Activated CD4-positive, alpha-beta T cell treated with anti-CD3 and anti-CD28 coated beads, Interleukin-2, Interleukin-4, amounts not matched to agents 100 ng/mL and 50 ng/mL, durations not matched to agents 16 hours and 8 hours (primary cell): ENCODE measurements around the gene CERK.
A peak's percentile ranks its signal among the peaks of the same experiment; 100 is the strongest.

Experiments used
- DNase-seq: peaks from one replicate; pipeline ENCODE4 v3.0.0-alpha.2; 2020; ENCODE audit warnings: low spot score

CERK gene

DNA sequence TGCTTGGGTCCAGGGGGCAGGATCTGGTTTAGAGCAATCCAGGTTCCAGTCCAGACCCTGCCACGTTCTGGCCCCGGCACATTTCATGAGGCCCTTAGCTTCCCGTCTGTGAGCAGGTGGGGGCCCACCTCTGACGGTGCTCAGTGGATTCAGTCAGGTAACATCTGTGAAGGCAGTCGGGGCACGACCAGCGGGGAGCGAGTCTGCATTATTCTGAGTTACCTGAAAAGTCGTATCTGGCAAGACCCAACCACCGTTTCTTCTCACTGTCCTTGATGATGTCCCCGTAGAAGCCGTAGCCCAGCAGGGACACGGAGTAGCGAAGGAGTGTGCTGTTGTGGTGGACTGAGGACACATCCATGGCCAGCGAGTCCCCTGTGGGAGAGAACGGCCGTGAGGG is 39.0 kb downstream of the CERK start:
- no peak for DNase-seq

DNA sequence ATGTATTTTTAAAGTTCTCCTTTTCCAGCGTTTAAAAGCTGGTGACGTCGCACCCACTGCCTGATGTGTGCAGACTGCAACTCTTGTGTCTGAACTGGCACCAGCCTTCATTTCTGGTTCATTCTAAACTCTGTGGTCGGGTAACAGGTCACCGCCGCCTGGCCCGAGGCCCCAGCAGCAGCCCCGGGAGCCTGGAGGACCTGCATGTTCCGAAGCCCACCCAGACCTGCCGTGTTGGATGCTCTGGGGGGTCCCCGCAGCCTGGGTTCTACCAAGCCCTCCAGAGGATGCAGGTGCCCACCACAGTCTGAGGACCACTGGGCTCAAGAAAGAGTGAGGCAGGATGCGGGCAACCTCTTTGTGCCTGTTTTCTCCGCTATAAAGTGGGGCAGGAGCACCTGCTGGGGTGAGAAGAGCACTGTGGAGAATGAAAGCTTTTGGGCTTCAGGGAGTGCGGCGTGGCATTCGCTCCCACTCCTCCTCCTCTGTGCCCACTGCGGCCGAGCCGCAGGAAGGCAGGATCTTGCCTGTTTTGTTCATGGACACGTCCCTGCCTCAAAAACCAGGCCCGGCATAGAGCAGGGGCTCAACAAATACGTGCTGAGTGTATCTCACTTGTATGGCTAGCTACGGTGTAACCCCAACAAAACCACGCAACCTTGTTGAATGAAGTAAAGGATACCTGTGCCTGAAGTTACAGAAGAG is 40.1 kb downstream of the CERK start:
- no peak for DNase-seq

DNA sequence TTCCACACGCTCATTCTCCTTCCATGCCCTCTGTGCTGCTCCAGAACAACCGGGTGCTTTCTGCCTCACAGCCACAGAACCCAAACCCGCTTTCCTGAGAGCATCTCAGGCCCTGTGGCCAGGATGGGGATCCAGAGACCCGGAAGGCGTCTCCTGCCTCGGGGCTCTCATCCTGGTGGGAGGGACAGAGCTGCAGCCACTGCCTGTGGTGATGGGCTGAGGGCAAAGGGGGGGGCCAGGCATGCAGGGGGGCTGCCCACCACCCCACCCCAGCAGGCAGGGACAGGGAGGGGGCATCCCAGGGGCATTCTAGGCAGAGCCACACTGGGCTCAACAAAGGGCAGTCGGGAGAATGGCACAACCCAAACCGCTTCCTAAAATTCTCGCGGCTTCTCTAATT is 41.4 kb downstream of the CERK start:
- no peak for DNase-seq

DNA sequence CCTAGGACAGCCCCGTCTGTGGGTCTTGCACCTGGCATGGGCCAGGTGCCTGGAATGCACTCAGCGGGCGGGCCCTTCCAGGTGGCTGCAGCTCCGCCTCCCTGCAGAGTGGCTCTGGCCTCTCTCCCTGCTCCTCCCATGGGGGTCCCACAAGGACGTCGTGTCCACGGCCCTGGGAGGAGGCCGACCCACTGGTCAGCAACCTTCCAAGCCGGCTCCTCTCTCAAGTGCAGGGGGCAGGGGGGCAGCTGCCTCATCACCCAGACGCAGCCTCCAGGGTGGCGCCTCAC is 41.9 kb downstream of the CERK start:
- no peak for DNase-seq

DNA sequence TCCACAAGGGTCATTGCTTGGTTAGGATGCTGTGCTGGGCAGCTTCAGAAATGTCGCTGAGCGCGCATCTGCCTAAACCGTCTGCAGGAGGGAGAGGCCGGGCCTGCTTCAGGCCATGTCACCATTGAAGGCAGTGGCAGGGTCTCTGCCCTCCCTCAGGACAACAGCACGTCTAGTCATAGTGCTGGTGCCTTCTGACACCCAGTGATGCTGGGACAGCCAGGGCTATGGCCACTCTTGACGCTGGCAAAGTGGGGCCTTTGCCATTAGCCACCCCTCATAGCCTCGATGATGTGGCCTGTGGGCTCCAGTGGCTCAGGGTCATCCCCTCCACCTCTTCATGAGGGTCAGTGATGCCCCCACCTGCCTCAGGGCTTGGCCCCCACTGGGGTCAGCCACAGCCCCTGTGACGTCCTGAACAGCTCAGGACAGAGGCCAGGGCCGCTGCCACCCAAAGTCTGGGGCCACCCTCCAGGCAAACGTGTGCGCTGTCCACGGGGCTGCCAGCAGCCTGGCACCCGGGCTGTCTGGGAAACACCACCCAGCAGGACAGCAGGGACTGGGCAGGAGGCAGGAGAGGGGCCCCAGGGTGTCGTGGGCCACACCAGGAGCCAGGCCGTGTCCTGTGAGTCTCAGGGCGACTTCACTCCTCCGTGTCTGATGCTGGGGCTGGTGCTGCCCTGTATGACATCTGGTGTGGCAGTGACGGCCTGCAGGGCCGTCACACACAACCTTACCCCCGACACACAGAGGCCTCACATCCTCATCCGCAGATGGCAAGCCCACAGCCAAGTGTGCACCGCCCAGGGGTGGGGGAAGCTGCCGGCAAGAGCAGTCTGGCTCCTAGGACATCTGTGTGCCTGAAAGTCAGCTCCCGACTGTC is 42.5 kb downstream of the CERK start:
- DNase-seq = no peak

DNA sequence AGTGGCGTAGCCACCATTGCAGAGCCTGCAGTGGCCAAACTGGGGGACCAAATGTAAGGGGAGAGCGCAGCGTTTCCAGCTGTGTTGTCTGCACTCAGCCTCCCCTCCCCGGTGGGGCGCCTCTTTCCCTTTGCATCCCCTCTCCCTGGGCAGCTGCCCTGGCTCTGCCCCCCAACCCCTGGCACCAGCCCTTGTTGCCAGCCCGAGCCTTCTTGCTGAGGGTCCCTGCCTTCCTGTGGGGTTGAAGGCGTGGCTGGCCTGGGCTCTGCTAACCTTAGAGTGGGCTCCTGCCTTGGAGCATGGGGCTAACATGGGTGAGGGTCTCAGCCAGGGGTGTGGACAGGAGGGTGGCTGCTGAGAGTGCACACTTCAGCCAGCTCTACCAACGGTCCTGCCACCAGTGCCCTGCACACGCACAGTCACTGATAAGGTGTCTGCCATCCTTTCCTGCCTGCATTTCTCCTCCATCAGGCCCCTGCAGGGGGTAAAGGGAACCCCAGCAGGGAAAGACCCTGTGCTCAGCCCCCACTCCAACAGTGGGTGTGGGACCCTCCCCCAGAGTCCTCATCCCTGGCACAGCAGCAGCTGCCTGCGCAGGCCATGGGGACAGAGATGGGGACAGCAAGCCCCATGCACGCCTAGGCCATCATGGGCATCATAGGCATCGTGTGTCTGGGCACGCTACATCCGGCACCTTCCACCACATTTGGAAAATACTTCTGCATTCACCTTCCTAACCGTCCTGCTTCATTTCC is 43.5 kb downstream of the CERK start:
- DNase-seq = no peak

DNA sequence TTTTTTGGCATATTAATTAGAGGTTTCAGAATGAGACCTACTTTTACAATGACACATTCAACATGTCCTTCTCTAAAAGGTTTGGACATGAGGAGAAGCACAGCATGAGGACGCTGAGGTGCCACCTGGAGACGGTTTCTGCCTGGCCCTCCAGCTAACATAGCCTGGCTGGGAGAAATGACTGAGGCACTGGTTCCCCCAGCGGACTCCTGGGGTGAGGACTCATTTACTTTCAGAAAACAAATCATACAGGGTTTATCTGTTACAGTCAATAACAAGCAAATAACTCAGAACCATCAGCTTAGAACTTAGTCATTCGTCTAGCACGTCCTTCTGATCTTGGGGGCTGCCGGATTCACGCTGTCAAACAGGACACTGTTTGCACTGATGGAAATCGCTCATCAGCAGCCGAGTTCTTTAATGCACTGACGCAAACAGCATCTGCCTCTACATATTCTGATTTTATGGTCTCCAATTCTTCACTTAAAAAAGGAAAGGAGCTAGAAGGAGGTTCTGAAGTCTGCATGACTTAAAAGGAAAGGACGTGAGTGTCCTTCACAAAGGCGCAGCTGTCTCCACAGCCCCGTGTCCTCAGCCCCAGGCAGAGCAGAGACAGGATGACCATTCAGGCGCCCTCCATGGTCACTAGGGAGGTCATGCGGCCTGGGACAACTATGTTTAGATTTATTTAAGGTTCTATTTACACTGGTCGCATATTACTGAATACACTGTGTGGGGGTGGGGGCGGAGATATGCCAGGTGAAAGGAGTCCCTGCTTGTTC is 44.2 kb downstream of the CERK start:
- no peak for DNase-seq

DNA sequence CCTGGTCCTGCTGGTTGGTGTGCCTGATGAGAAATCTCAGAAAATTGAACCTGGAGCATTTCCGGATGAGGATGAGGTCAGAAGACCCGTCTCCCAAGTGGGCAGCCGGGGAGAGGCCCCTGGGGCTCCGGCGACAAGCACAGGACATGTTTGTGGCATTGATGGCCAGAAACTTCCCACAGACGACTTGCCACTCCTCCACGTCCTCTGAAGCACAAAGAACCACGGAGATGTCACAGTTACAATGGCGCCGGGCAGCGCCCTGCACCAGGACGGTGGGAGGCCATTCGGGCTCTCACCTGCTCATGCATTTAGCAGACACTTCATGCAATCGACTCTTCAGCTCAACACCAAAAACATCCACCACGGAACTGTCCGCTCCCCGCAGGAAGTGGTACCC is 46.5 kb downstream of the CERK start:
- no peak for DNase-seq

DNA sequence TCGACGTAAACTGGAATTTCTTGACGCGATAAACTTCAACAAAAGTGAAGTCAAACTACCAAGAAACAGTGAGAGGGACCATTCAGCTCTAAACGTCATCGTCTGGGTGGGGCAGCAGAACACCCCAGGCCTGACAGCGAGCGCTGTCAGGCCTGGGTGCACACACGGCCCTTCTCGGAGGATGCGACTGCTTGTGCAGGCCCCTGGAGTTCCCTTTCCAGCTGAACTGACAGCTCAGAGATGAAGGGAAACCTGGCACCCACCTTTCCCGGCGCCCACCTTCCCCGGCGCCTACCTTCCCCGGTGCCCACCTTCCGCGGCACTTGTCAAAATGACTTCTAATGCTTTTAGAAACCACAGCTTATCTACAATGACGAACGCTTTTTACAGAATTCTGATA is 47.9 kb downstream of the CERK start:
- no peak for DNase-seq

DNA sequence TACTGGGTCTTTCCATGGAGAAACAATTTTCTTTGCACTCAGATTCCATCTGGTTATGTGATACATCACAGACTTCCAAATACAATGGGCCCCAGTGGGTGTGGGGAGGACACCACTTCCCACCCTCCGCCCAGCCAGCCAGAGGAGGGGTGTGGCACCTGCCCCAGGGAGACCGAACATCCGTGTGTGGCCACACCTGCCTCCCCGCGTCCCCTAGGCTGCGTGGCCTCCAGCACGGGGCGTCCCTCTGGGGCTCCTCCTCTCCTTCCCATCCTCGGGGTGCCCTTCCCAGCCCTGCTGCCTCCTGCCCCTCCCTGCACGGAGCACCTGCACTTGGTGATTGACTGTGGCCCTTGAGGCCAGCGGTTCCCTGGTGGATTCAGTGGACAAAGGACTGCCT is 49.1 kb downstream of the CERK start:
- no peak for DNase-seq

DNA sequence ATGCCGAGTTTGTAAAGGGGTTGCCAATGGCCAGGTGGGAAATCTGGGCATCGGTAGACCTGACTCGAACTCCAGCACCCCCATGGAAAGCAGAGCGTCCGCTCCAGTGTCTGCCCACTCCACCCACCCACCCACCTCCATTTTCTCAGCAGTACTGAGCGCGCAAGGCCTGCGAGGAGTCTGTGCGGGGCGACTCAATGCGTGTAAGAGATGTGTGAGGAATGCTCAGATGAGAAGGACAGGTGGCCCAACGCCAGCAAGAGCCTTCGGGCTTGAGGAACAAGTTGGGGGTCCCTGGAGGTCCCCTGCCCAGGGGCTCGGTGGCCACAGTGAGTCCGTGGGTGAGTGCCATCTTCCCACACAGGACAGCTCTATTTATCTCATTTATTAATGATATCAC is 50.6 kb downstream of the CERK start:
- no peak for DNase-seq

DNA sequence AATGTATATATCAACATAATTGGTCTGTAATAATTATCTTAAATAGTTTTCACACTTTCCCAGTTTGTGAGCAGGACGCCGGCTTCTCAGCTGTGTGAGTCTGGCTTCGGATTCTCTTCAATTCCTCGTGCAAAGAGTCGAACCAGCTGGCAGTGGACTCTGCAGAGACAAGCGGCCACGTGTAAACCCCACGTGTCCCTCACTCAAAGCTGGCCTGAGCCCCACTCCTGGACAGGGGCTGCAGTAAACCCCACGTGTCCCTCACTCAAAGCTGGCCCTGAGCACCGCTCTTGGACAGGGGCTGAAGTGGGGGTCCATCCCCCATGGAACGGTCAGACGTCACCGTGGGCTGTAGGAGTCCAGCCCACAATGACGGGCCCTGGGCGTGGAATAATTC is 51.0 kb downstream of the CERK start:
- DNase-seq = no peak

DNA sequence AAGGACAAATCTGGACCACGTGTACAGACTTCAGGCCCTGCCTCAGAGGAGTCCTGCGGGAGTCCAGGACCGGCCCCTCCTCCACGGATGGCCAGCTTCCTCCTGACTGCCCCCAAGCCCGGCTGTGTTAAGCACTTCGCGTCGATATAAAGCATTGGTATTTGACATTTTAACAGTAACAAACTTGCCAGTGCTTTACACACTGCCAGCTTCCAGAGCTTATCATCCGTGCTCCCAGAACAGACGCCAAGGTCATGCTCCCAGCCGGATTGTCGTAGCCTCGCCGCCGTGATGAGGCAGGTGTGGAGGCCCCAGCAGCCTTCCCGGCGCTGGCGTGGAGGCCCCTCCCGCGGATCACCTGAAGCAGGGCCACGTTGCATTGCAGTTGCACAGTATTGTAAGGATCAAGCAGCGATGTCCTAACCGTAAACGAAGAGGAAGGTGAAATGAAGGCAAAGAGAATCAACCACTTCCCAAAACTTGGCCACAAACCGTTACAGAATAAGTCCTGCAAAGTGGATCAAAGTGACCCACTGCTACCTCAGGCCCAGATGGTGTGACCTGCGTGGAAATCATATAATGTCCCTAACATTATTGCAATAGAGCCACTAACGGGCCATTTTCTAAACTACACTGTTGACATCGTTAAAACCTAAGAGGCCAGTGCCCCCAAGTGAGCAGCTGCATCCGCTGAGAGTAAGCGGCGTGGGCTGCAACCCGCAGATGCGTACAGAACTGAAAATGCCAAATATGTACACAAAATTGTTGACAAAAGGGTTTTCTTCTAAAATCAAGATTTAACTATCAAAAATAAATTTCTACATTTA is 51.6 kb downstream of the CERK start:
- no peak for DNase-seq

DNA sequence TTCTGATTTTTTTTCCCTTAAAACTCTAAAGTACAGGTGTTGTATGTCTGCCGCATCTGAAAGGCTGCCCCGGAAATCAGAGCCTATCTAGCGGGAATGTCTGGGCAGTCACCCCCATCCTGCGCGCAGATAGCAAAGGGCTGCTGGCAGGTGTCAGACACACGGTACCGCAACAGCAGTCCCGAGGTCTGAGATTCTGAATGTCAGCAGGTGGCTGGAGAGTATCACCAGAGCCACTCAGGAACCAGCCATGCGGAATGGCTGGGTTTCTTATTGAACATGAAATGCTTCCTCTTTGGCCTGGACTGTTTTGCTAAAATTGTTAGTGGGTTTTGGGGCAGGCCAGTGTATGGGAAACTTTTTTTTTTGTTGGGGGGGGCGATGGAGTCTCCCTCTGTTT is 53.3 kb downstream of the CERK start:
- DNase-seq = no peak

DNA sequence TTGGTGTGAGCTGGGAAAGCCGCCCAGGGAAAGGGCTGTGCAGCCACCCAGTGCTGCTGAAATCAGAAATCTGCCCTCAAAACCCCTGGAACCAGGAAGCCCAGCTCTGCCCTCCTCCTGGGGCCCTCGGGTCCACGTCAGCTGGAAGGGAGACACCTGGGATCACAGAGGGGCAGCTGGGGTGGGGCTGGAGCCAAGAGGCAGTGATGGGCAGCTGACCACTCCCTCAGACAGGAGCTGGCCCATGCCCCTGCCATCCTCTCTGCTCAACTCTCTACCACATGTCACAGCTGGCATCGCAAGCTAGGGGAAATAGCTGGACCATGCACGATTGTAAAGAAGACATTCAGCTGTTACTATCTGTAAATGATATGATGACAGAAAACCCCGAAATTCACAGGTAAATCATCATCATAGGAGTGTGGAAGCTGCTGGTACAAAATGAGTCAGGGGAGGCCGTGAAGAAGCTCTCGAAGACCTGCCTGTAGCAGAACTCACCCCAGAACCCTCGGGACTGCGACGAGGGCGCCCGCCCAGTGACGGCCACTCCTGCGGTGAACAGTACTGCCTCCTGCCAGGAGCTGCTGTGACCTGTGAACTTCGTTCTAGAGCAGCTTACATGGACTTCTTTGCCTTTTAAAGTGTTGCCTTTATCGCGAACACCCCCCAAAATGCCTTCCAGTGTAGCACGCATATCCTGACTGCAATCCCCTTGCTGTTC is 55.9 kb downstream of the CERK start:
- DNase-seq = no peak

DNA sequence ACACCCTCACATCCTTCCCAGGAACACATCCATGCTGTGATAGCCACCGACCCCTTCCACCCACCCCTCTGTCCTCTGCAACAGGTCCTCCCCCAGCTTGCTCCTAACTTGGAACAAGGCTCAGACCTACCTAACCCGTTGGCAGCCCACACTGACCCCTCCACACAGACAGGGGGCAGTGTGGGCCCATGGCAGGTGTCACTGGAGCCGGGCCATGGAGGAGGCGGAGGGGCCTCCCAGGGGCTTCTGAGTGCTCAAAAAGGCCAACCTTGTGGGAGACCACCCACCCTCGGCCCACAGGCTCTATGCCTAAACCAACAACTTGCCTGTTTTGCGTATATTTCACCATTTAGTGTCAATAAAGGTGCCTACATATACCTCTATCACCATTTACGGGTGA is 57.0 kb downstream of the CERK start:
- DNase-seq = peak; percentile 19

DNA sequence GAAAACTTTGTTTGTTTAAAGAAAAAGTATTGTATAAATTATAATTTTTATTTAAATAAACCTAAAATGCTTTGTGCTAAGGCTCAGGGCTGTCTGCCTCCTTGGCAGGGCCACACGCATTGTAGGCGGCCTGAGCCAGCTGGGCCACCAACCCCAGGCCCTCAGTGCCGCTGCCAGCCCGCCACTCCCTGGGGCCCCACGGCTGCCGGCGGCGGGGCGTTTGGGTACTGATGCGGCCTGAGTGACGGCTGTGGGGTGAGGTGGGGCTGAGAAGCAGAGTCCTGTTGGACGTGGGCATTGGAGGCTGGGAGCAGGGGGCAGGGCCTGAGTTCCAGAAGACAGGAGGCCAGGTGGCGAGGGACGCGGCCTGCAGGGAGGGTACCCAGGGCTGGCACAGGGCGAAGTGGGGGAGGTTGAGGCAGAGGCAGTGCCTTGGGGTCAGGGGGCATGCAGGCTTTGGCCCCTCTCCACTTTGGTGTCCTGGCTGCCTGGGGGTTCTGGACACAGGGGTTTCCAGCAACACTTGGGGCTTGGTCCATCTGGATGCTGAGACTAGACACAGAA is 58.3 kb downstream of the CERK start:
- no peak for DNase-seq

DNA sequence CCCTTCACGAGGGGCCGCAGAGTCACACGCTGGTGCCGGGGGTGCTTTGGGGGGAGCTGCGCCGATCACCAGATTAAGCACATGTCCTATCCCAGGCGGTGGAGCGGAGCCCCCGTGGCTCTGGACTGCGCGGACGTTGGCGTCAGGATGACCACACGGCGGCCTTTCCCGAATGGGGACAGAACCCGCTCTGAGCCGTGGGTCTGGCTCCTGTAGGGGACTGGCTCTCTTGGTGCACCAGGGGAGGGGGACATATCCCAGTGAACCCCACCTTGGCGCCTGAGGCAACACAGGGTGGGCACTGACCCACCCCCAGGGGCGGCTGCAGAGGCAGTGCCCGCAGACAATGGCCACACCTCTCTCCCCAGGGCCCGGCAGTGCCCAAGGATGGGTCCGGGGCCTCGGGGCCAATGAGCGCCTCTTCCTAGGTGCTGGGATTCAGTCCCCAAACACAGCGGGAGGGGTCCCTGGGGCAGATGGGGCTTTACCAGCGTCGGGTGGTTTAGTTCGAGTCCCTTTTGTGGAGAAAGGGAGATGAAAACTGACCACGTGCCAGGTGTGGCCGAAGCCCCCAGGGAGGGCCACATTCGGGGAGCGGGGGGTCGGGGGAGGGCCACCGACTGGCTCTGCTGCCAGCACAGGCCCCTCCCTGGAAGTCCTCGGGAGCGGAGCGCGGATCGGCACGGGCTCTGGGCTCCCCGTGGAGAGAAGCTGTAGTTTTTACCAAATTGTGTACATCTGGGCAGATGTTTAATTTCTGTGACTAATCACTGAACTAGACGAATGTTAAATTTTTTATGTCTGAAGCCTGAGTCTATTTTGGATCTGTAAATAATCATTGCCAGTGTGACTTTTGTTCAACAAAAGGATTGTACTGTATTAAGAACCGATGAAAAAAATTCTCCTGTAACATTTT is 59.0 kb downstream of the CERK start:
- no peak for DNase-seq

DNA sequence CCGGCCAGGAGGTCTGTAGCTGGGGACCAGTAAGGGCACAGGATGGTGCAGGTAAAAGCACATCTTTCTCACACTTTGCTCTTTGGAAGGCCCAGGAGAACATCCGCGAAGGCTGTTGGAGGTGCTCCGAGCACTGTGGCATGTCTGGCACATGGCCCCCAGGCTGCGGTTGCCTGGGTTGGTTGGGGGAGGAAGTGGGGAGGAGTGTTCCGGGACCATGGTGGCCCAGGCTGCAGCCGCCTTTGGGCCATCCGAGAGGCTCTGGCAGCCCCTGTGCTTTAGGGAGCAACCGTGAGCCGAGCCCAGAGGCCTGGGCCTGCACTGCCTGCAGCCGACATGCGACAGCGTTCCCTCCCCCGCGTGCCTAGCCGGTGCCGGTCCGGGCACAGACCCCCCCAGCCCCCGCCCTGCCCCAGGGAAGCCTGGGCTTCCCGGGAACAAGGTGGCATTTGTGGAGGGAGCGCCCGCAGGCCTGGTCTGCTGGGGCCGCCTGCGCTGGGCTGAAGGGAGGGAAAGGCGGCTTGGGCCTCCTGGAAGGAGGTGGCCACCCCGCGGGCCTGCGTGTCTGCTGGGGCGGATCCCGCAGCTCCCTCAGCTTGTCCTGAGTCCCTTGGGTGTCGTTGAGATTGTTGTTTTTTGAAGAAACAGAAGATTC is 59.9 kb downstream of the CERK start:
- DNase-seq = no peak
